Measurements from ENCODE around the gene PLEKHM3.

DNA sequence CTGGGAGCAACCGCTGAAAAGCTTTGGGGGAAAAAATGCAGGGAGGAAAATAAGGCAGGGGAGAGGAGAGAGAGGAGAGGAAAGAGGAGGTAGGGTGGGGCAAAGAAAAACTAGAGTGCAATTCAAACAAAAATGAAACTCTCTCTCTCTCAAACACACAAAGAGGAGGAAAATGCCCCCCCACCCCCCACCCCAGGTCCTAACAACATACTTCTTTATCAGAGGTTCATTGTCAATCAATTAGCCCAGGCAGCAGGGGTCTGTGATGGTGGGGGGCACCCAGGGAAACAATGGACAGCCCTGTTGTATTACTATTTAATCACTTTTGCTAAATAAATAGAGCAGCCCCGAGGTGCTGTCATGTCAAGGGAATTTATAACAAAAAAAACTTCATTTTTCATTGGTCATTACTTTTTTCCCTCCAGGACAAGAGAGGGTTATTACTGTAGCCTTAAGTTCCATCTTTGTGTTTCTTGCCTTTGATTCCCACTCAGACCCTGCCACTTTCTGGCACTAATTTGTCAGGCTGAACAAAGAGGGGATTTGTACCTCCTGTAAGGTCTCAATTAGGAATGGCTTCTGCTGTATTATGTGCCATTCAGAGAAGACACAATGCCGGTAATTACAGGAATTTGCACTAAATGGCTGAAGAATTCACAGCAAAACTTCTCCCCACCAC is 55.0 kb downstream of the PLEKHM3 start:
- TF ChIP-seq POLR2A (IDR thresholded peaks at IDR 0.05; ENCODE audit: low read depth, low read length) (no peak), POLR2AphosphoS5 (IDR thresholded peaks at IDR 0.05; ENCODE audit: insufficient read depth, low read depth, low read length) (no peak), EZH2 (IDR thresholded peaks at IDR 0.05; ENCODE audit: borderline replicate concordance, low read depth, low read length, severe bottlenecking) (no peak), MYC (IDR thresholded peaks at IDR 0.05; ENCODE audit: low read depth, low read length) (no peak), FOS (IDR thresholded peaks at IDR 0.05; ENCODE audit: borderline replicate concordance, insufficient read depth, low read length) (no peak), JUN (IDR thresholded peaks at IDR 0.05; ENCODE audit: borderline replicate concordance, insufficient read depth, insufficient read length, low read depth) (no peak)
- TF ChIP-seq, protein P1, sequence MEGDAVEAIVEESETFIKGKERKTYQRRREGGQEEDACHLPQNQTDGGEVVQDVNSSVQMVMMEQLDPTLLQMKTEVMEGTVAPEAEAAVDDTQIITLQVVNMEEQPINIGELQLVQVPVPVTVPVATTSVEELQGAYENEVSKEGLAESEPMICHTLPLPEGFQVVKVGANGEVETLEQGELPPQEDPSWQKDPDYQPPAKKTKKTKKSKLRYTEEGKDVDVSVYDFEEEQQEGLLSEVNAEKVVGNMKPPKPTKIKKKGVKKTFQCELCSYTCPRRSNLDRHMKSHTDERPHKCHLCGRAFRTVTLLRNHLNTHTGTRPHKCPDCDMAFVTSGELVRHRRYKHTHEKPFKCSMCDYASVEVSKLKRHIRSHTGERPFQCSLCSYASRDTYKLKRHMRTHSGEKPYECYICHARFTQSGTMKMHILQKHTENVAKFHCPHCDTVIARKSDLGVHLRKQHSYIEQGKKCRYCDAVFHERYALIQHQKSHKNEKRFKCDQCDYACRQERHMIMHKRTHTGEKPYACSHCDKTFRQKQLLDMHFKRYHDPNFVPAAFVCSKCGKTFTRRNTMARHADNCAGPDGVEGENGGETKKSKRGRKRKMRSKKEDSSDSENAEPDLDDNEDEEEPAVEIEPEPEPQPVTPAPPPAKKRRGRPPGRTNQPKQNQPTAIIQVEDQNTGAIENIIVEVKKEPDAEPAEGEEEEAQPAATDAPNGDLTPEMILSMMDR (IDR thresholded peaks at IDR 0.05; ENCODE audit: extremely low read depth in 1 of 2, insufficient read depth in 1 of 2, low read depth in 1 of 2, low read length in 2 of 2), result no peak
- TF ChIP-seq, protein P2, sequence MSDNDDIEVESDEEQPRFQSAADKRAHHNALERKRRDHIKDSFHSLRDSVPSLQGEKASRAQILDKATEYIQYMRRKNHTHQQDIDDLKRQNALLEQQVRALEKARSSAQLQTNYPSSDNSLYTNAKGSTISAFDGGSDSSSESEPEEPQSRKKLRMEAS (IDR thresholded peaks at IDR 0.05; ENCODE audit: insufficient read depth, insufficient read length), result no peak
